Measurements from ENCODE around the gene TBC1D9B. TPM values are rescaled to one million over a fixed set of nuclear protein-coding genes. Genes with fewer than 3 reads are reported as not detected.

TBC1D9B gene
- 94.2 and 131 TPM in 2 replicates for total RNA-seq

DNA sequence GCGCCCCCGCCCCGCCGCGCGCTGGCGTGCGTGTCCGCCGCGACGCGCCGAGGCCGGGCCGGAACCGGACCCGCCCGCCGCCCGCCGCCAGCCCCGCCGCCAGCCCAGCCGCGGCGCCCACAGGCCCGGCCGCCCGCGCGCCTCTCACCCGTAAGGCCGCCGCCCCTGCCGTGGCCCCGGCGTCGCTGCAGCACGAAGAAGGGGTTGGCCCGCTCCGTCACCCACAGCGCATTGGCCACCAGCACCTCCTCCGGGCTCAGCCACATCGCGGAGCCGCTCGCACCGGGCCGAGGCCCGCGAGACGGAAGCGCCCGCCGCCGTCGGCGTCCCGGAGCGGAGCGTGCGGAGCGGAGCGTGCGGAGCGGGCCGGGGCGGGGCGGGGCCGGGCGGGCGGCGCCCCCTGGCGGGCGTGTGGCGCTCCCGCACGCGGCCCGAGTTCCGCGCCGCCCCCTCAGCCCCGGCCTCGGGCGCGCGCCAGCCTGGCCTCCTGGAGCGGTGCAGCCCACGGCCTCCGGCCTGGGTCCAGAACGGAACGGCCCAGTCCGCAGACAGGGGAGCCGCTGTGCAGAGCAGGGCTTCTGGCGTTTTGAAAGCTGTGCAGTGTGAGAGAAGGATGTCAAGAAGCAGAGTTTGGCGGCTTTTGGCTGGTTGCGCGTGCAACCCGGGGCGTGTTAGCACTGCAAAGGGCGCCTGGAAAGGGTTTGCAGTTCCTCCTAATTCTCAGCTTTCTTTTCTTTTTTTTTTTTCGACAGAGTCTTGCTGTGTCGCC, at the start of gene TBC1D9B:
Gene TBC1D9B, minus strand, starts transcription at position 342 of the 769 bp plus-strand sequence. Its CDS starts 76 bp downstream, at position 266.
- DNase-seq (ENCODE audit: extremely low read depth, low read depth, low spot score), result no peak

DNA sequence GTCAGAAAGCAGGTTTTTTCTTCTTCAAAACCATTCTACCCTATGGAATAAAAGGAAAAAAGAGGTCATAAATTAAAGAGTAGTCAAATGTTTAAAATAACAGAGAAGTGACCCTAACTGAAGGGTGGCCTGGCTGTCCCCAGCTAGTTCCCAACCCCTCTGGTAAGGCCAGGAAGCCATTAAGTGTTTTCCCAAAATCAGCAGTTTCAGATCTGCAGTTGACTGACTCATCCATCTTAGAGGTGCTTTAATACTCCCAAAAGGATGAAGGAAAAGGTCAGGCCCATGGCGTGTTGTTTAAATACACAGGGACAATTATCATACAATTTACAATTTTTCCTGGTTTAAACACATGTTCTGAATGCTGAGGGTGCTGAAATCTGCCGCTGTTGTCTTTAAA, 47.9 kb upstream of the TBC1D9B start:
- no peak for DNase-seq (ENCODE audit: extremely low read depth, low read depth, low spot score)

DNA sequence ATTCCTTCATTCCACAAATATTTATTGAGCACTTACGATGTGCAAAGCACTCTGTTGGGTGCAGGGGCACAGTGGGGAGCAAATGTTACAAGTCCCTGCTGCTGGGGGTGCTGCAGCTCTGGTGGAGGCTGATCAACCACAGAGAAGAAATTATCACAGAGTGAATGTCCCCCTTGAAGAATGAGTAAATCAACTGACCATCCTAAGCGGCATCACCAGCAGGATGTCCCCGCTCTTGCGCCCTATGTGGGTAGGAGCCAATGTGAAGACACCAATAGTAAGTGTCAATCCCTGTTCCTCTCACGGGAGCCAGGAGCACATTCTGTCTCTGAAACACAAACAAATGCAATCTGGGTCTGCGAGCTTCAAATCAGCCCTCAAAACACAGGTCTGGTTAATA, 47.4 kb upstream of the TBC1D9B start:
- no peak for DNase-seq (ENCODE audit: extremely low read depth, low read depth, low spot score)

DNA sequence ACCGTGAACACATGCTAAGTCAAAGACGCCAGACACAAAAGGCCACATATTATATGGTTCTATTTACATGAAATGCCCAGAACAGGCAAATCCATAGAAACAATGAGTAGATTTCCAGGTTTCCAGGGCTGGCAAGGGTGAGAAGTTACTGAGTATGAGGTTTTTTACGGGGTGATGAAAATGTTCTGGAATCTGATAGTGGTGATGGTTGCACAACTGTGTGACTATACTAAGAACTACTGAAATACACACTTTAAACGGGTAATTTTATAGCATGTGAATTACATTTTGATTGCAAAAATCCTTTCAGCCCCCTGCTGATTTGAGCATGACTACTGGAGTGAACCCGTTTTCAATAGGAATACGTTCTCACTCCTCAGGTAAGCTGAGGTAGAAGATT, 46.7 kb upstream of the TBC1D9B start:
- DNase-seq (ENCODE audit: extremely low read depth, low read depth, low spot score), result no peak

DNA sequence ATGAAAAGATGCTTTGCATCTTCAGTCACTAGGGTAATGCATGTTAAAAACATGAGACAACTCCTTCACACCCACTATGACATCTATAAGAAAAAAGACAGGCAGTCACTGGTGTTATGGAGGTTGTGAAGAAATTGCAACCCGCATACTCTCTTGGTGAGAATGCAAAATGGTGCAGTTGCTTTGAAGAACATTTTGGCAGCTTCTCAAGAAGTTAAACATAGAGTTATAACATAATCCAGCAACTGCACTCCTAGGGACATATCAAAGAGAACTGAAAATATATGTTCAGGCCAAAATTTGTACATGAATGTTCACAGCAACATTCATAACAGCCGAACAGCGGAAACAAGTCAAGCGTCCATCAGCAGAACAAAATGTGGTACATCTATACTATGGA, 46.3 kb upstream of the TBC1D9B start:
- DNase-seq (ENCODE audit: extremely low read depth, low read depth, low spot score), result no peak

DNA sequence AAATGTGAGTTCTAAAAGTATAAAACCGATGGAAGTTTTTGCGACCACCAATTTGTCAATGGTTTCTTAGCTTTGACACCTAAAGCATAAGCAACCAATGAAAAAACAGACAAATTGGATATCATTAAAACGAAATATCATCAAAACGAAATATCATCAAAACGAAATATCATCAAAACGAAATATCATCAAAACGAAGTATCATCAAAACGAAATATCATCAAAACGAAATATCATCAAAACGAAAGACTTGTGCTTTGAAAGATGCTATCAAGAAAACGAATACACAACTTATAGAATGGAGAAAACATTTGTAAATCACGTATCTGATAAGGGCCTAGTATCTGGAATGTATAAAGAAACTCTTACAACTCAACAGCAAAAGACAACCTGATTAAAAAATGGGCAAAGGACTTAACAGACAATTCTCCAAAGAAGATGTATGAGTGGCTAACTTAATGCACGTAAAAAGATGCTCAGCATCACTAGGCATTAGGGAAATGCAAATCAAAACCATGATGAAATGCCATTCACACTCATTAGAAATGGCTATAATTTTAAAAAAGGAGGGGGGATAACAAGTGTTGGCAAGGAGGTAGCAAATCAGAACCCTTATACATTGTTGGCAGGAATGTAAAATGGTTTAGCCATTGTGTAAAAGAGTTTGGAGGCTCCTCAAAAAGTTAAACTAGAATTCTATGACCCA, 29.4 kb upstream of the TBC1D9B start:
- no peak for DNase-seq (ENCODE audit: extremely low read depth, low read depth, low spot score)

DNA sequence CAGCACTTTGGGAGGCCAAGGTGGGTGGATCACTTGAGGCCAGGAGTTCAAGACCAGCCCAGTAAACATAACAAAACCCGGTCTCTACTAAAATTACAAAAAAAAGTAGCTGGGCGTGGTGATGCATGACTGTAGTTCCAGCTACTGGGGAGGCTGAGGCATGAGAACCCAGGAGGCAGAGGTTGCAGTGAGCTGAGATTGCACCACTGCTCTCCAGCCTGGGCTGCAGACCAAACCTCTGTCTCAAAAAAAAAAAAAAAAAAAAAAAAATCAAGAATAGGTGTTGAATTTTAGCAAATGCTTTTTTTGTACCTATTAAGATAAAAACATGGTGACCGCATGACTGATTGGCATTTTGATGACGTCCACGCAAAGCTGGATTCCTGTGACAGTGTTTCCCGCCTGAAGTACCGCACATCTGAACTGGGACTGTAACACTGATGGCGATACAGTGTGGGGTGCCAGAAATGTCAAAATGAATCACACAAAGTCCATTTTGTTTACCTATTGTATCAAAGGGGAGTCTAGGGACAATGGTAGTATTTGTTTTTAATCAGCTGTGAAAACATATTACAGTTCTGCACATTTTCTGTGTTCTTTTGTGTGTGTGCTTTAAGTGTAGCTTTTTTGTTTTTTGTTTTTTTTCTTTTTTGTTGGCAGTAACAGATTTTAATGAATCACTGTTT, 23.2 kb upstream of the TBC1D9B start:
- no peak for DNase-seq (ENCODE audit: extremely low read depth, low read depth, low spot score)

DNA sequence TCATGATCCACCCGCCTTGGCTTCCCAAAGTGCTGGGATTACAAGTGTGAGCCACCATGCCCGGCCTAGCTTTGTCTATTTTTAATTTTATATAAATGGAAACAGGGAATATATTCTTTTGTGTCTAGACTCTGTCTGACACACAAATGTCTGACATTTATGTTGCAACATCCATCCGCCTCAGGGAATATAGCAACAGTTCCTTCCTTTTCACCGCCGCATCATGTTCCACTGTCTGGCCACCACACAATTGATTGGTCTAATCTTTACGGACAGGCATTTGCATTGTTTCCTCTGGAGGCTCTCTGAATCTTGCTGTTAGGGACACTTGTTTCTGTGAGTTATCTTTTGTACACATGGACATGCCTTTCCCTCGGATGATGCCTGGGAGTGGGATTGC, 20.1 kb upstream of the TBC1D9B start:
- no peak for DNase-seq (ENCODE audit: extremely low read depth, low read depth, low spot score)

DNA sequence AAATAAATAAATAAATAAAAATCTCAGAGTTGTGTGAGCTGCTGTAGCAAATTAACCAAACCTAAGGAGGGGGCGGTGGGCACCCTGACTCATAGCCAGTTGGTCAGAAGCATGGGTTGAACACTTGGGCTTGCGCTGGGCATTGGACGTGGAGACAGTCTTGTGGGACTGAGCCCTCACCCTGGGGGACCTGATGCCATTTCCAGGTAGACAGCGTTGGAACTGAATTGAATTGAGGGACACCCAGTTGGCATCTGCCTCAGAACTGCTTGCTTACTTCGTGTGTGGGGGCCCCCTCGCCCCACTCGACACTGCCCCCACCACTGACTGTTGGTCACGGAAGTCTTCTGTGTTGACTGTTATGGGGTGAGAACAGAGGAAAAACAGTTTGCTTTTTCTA, 19.0 kb upstream of the TBC1D9B start:
- DNase-seq (ENCODE audit: extremely low read depth, low read depth, low spot score), result no peak

DNA sequence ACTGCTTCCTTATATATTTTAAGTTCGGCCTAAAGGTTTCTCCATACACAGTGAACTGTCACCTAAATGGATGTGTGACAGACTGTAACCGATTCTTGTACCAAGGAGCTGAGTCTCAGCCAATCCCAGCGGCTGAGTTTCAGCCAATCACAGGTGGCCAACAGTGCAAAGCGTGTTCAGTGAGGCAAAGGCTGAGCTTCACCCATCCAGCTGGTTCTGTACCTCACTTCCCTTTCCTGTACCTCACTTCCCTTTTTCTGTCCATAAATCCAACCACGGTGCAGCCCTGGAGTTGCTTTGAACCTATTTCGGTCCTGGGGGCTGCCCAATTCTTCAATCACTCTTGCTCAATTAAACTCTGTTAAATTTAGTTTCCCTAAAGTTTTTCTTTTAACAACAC, 15.7 kb upstream of the TBC1D9B start:
- no peak for DNase-seq (ENCODE audit: extremely low read depth, low read depth, low spot score)

DNA sequence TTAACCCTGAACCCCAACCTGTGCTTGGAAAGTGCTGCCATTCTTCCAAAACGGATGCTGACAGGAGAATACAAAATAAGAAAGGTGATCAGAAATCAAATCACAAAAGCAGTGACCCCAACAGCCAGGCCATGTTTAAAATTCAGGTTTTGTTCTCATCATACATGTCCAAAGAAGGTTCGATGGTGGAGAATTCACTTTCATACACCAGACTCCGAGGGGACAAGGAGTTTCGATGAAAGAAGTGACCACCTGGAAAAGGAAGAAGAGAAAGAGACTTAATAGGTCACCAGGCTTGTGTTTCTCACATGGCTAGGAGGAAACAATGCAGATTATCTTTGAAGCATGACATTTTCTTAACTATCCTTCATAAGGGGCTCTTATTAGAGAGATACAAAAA, 12.5 kb upstream of the TBC1D9B start:
- no peak for DNase-seq (ENCODE audit: extremely low read depth, low read depth, low spot score)

DNA sequence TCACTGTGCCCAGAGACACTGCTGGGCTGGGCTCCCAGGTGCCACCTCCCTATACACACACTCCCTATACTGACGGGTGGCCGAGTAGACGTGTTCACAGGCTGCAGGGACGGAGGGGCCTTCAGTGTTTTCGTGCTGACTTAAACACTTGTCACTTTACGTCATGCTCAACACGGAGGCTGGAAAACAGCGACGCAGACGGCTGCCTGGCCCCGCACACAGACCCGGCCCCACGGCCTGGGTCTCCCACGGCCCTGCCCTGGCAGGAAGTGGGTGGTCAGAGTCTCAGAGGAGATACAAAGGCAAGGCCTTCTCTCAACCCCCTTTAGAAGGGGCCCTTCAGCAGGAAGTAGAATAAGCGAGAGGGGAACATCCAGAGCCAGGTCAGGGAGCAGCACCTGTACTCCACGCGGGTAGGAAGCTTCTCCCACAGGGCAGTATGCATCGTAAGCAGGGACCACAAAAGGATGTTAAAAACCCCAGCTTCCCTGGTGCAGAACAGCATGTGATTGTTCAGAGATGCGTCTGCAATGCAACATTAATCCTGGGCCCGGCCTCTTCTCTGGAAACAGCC, 11.9 kb upstream of the TBC1D9B start:
- DNase-seq (ENCODE audit: extremely low read depth, low read depth, low spot score), result no peak

DNA sequence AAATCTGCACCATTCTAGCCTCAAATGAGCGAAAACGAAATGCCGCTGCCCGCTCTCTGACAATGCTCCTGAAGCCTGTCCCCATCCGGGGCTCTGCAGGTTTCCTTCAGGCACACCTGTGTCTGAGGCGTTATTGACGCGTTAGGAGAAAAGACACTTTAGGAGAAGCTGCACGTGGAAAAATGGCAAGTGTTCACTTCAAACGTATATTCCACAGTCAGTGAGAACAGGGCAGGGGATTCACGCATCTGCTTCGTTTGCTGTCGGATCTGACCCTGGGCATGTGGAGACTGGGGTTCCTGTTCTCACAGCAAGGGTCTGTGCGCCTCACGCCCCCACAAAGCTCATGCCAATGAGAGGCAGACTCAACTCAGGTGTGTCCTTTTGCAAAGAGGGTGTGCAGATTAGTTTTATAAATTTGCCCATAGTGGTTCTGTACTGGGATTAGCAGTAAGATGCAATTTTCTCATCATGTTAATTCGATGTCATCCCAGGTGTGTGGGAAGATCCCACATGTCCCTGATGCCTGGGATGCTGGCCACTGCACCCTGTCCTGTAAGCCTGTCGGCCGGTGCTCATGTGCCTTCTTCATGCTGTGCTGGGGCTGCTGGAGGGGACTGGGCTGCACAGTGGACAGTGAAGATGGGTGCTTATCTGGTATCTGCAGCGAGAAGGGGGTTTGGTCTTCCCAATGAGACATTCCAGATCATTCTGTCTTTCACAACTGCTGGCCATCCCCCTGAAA, 11.2 kb upstream of the TBC1D9B start:
- DNase-seq (ENCODE audit: extremely low read depth, low read depth, low spot score), result no peak

DNA sequence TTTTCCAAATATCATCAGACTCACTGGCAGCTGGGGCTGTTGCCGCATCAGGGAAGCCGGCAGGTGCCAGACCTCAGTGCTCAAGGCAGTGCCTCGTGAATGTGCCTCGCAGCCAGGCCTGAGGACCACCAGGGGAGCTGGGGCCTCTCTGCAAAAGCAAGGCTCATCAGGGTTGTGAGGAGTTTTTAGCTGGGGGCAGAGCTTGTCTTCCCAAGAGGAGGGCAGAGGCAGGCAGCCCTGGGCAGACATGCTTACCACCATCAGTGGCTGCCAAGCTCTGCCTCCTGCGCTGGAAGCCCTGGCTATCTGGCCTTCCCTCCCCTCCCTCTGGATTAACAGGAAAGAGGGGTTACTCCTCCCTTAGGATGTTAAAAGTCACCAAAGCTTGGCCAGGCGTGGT, 8.8 kb upstream of the TBC1D9B start:
- no peak for DNase-seq (ENCODE audit: extremely low read depth, low read depth, low spot score)

DNA sequence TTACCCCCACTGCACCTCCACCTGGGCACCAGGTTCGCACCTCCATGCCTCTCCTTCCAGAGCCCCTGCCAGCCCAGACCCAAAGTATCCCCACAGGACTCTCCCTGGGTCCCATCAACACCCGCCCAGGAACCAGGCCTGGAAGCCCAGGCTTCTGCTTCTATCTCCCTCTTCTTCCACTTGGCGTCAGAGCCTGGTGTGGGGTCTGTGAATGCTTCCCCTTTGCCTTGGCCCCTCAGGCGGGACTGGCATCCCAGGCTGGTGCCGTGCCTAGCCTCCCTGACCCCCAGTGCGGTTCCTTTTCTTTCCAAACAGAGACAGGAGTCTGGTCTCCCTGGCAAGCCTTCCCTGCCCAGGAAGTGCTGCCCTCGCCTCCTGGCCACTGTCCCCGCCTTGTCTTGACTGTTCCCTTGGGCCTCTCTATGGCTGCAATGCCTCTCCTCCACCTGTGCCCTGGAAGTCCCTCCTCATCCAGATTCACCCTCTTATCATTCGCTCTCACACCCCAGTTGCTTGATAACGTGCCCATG, 7.8 kb upstream of the TBC1D9B start:
- no peak for DNase-seq (ENCODE audit: extremely low read depth, low read depth, low spot score)

DNA sequence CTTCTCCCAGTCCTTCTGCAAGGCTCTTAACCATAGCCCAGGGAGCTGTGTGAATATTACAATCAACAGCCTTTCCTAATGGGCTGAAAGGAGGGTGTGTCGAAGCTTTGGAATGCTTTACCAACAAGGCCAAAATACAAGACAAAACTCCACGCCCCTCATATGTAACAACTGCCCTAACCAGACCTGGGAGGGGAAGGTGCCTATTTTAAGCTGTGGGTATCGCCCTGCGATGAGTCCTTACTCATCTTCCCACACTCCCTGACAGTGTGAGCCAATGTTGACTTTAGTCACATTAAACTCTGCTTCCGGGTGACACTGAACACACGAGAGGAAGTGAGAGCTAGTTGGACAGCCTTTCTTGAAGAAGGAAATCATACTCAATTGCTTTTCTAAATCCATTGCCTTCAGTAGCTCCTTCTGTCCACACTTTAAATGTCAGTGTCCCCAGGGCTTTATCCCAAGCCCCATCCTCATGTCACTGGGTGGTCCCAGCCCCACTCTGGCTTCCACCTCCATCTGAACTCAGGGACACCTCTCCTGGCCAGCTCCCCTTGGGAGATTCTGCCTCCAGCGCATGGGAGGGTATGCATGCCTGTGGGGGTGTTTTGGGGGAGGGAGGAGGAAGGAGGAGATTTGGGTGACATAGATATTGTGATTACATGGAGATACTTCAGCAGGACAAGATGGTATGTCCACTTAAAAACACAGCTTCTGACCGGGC, 6.5 kb upstream of the TBC1D9B start:
- no peak for DNase-seq (ENCODE audit: extremely low read depth, low read depth, low spot score)

DNA sequence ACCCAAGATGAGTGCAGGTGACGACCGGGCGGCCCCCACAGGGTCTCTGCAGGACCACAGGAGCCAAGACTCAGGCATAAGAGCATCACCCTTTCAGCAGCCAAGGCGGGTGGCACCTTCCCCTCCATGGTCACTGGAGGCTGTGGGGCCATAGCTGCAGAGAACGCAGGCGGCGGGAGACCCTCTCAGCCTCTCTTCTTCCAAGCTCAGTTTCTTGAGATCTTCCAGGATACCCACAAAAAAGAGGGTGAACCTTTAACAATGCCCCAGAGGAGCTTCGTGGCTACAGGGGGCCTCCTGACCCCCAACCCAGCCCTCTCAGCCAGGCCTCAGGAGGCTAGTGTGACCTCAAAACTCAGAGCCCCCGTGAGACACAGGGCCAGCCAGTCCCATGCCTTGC, 5.8 kb upstream of the TBC1D9B start:
- DNase-seq (ENCODE audit: extremely low read depth, low read depth, low spot score), result no peak

DNA sequence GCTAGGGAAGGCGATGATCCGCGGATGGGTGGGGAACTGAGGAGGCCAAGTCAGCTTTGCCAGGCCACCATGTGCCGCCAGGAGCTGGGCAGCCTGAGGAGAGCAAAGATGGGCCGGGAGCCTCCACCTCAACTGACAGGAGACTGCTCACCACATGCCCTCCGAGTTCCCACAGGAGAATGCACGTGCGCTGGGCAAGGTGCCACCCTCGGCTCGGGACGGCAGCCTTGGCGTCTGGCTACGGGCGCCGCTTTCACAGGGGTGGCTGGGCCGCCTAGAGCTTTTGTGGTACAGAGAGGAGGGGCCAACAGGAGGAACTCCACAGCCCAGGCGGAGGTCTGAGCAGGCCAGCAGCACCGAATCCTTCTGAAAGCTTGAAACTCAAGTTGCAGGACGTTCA, 5.3 kb upstream of the TBC1D9B start:
- DNase-seq (ENCODE audit: extremely low read depth, low read depth, low spot score), result no peak

DNA sequence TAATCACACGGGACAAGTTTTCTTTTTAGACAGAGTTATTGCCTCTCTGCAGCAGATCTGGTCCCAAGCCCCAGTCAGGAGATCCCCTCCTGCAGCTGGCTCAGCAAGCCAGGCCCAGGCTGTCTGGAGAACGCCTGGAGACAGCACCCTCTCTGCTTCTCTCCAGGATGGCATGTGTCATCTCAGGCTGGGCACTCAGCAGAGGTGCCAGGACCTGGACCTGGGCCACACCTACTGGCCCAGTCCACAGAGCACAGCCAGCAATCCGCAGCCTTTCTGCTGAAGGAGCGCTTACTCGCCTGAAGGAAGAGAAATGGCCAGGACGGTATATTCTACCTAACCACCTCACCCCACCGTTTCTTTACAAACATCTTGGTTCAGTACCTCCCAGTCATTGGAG, 4.7 kb upstream of the TBC1D9B start:
- no peak for DNase-seq (ENCODE audit: extremely low read depth, low read depth, low spot score)

DNA sequence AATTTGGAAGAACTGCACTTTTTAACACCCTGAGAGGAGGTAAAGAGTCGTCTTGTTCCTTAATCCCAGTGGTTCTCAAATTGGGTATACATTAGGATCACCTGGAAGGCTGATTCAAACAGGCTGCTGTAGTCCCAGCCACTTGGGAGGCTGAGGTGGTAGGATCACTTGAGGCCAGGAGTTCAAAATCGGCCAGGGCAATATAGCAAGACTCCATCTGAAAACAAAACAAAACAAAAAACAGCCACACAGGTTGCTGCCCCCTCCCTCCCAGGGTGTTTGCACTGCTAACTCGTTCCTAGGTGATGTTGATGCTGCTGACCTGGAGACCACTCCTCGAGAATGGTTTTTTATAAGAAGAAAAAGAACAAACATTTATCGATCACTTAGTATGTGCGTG, 1.5 kb upstream of the TBC1D9B start:
- DNase-seq (ENCODE audit: extremely low read depth, low read depth, low spot score), result no peak

Data from glomerular endothelial cell (primary cell).